ENCODE results near the gene KCNMA1. TPM values are rescaled to one million over a fixed set of nuclear protein-coding genes. Genes with fewer than 3 reads are reported as not detected.

The KCNMA1 gene
- total RNA-seq, 2 experiments from 2014 or later = not detected

- H3K4me3 Mint-ChIP-seq = no peak overlapping the region
- H3K27me3 Mint-ChIP-seq = peaks cover 3% of the 10 kb centered on the region
- intact Hi-C loops (cut with micrococcal nuclease) = no loop called here
- H3K4me1 Mint-ChIP-seq (ENCODE audit: low read depth) = no peaks in the 10 kb centered on the region
- no peaks in the 10 kb centered on the region for H3K36me3 Mint-ChIP-seq
- DNase-seq = no peak
- H3K9me3 Mint-ChIP-seq = no peaks in the 10 kb centered on the region
- H3K27ac Mint-ChIP-seq = no peak overlapping the region
- ChIA-PET POLR2A (no interaction called here), CTCF (no interaction called here)
These were observed 536.3 kb downstream of the KCNMA1 start for GRCh38 chr10:77101341-77101740.

GRCh38 chr10:77099136-77099535, 538.5 kb downstream of the KCNMA1 start:
- Mint-ChIP-seq H3K4me1 (ENCODE audit: low read depth) (no peaks in the 10 kb centered on the region), H3K27ac (no peak overlapping the region), H3K27me3 (peaks cover 4% of the 10 kb centered on the region), H3K36me3 (no peaks in the 10 kb centered on the region), H3K9me3 (no peaks in the 10 kb centered on the region), H3K4me3 (no peak overlapping the region)
- no peak for DNase-seq
- POLR2A ChIA-PET = no interaction called here
- intact Hi-C loops (cut with micrococcal nuclease) = no loop called here
- CTCF ChIA-PET = no interaction called here

GRCh38 chr10:77097625-77098024, 540.0 kb downstream of the KCNMA1 start:
- no peaks in the 10 kb centered on the region for H3K9me3 Mint-ChIP-seq
- CTCF ChIA-PET = no interaction called here

GRCh38 chr10:77093126-77093525, 544.5 kb downstream of the KCNMA1 start:
- intact Hi-C loops (cut with micrococcal nuclease) = no loop called here
- no peak for DNase-seq
- Mint-ChIP-seq H3K9me3 (no peaks in the 10 kb centered on the region), H3K27me3 (peaks cover 3% of the 10 kb centered on the region), H3K4me3 (no peak overlapping the region), H3K36me3 (no peaks in the 10 kb centered on the region), H3K27ac (no peak overlapping the region), H3K4me1 (ENCODE audit: low read depth) (no peaks in the 10 kb centered on the region)
- POLR2A ChIA-PET = no interaction called here
- CTCF ChIA-PET = interaction anchor here (1.2 kb wide), 1 partner anchor 18 kb away, joined by 3 read pairs; no protein-coding TSS in a partner anchor

More at GRCh38 chr10:77097625-77098024, 540.0 kb downstream of the KCNMA1 start:
- DNase-seq = no peak
- peaks cover 6% of the 10 kb centered on the region for H3K27me3 Mint-ChIP-seq
- no peak overlapping the region for H3K4me3 Mint-ChIP-seq
- POLR2A ChIA-PET = no interaction called here
- H3K4me1 Mint-ChIP-seq (ENCODE audit: low read depth) = no peaks in the 10 kb centered on the region
- H3K36me3 Mint-ChIP-seq = no peaks in the 10 kb centered on the region
- intact Hi-C loops (cut with micrococcal nuclease) = no loop called here
- no peak overlapping the region for H3K27ac Mint-ChIP-seq

- Mint-ChIP-seq H3K27me3 (peaks cover 3% of the 10 kb centered on the region), H3K4me3 (no peak overlapping the region), H3K36me3 (no peaks in the 10 kb centered on the region), H3K4me1 (ENCODE audit: low read depth) (no peaks in the 10 kb centered on the region), H3K27ac (no peak overlapping the region), H3K9me3 (no peaks in the 10 kb centered on the region)
- ChIA-PET CTCF (no interaction called here), POLR2A (no interaction called here)
- intact Hi-C loops (cut with micrococcal nuclease) = no loop called here
- DNase-seq = no peak
These were observed 545.9 kb downstream of the KCNMA1 start for GRCh38 chr10:77091597-77092165.

- Mint-ChIP-seq H3K36me3 (no peaks in the 10 kb centered on the region), H3K27me3 (peaks cover 2% of the 10 kb centered on the region), H3K4me1 (ENCODE audit: low read depth) (no peaks in the 10 kb centered on the region), H3K27ac (no peak overlapping the region), H3K4me3 (no peak overlapping the region), H3K9me3 (no peaks in the 10 kb centered on the region)
- ChIA-PET CTCF (no interaction called here), POLR2A (no interaction called here)
- intact Hi-C loops (cut with micrococcal nuclease) = no loop called here
- no peak for DNase-seq
These were observed 546.9 kb downstream of the KCNMA1 start for GRCh38 chr10:77090381-77091356.

- DNase-seq = no peak
- Mint-ChIP-seq H3K4me3 (no peak overlapping the region), H3K27ac (no peak overlapping the region)
These were observed 550.2 kb downstream of the KCNMA1 start for GRCh38 chr10:77087366-77087765.

GRCh38 chr10:77086081-77086480, 551.5 kb downstream of the KCNMA1 start:
- Mint-ChIP-seq H3K9me3 (no peaks in the 10 kb centered on the region), H3K4me1 (ENCODE audit: low read depth) (no peaks in the 10 kb centered on the region), H3K27me3 (no peaks in the 10 kb centered on the region), H3K36me3 (no peaks in the 10 kb centered on the region), H3K4me3 (no peak overlapping the region), H3K27ac (no peak overlapping the region)
- DNase-seq = no peak
- intact Hi-C loops (cut with micrococcal nuclease) = no loop called here
- CTCF ChIA-PET = no interaction called here
- POLR2A ChIA-PET = no interaction called here

More at GRCh38 chr10:77087366-77087765, 550.2 kb downstream of the KCNMA1 start:
- Mint-ChIP-seq H3K27me3 (no peaks in the 10 kb centered on the region), H3K36me3 (no peaks in the 10 kb centered on the region), H3K4me1 (ENCODE audit: low read depth) (no peaks in the 10 kb centered on the region), H3K9me3 (no peaks in the 10 kb centered on the region)
- POLR2A ChIA-PET = no interaction called here
- CTCF ChIA-PET = no interaction called here
- intact Hi-C loops (cut with micrococcal nuclease) = no loop called here

- H3K27me3 Mint-ChIP-seq = no peaks in the 10 kb centered on the region
- no peaks in the 10 kb centered on the region for H3K9me3 Mint-ChIP-seq
- ChIA-PET POLR2A (interaction anchor here (0.8 kb wide), 1 partner anchor 500 kb away, joined by 3 read pairs; no protein-coding TSS in a partner anchor), CTCF (no interaction called here)
- H3K4me3 Mint-ChIP-seq = no peak overlapping the region
- intact Hi-C loops (cut with micrococcal nuclease) = no loop called here
- DNase-seq = no peak
- H3K4me1 Mint-ChIP-seq (ENCODE audit: low read depth) = no peaks in the 10 kb centered on the region
- H3K36me3 Mint-ChIP-seq = no peaks in the 10 kb centered on the region
- H3K27ac Mint-ChIP-seq = no peak overlapping the region
These were observed 552.3 kb downstream of the KCNMA1 start for GRCh38 chr10:77085344-77085743.

GRCh38 chr10:77084431-77085144, 553.0 kb downstream of the KCNMA1 start:
- no peak overlapping the region for H3K27ac Mint-ChIP-seq
- no peaks in the 10 kb centered on the region for H3K9me3 Mint-ChIP-seq
- no peak overlapping the region for H3K4me3 Mint-ChIP-seq

GRCh38 chr10:77082601-77083252, 554.9 kb downstream of the KCNMA1 start:
- DNase-seq = no peak
- ChIA-PET CTCF (no interaction called here), POLR2A (no interaction called here)
- Mint-ChIP-seq H3K27me3 (no peaks in the 10 kb centered on the region), H3K9me3 (no peaks in the 10 kb centered on the region), H3K36me3 (no peaks in the 10 kb centered on the region), H3K27ac (no peak overlapping the region), H3K4me3 (no peak overlapping the region), H3K4me1 (ENCODE audit: low read depth) (no peaks in the 10 kb centered on the region)
- intact Hi-C loops (cut with micrococcal nuclease) = no loop called here

More at GRCh38 chr10:77084431-77085144, 553.0 kb downstream of the KCNMA1 start:
- POLR2A ChIA-PET = interaction anchor here (0.8 kb wide), 1 partner anchor 501 kb away, joined by 3 read pairs; no protein-coding TSS in a partner anchor
- no peak for DNase-seq
- no peaks in the 10 kb centered on the region for H3K36me3 Mint-ChIP-seq
- CTCF ChIA-PET = no interaction called here
- H3K4me1 Mint-ChIP-seq (ENCODE audit: low read depth) = no peaks in the 10 kb centered on the region
- H3K27me3 Mint-ChIP-seq = no peaks in the 10 kb centered on the region
- intact Hi-C loops (cut with micrococcal nuclease) = no loop called here

- Mint-ChIP-seq H3K4me3 (no peak overlapping the region), H3K27me3 (no peaks in the 10 kb centered on the region), H3K9me3 (no peaks in the 10 kb centered on the region), H3K36me3 (no peaks in the 10 kb centered on the region), H3K4me1 (ENCODE audit: low read depth) (no peaks in the 10 kb centered on the region), H3K27ac (no peak overlapping the region)
- ChIA-PET CTCF (no interaction called here), POLR2A (no interaction called here)
- DNase-seq = no peak
- intact Hi-C loops (cut with micrococcal nuclease) = no loop called here
These were observed 556.1 kb downstream of the KCNMA1 start for GRCh38 chr10:77081481-77081891.

All from activated CD4-positive, alpha-beta memory T cell treated with anti-CD3 and anti-CD28 coated beads for 36 hours (primary cell).